HEK293T (cell line): Measurements from ENCODE around the gene LYPD5.
A peak's percentile ranks its signal among the peaks of the same experiment; 100 is the strongest.

Source experiments
- CTCF ChIA-PET: fragments of 350-600 bp; formaldehyde crosslinking; extraction: SDS; loops from one replicate; lab custom pipeline; 2021; ENCODE audit warnings: antibody characterized with exemption, inconsistent platforms; lab: Yijun Ruan, JAX
- POLR2A ChIA-PET: fragments of 350-600 bp; formaldehyde crosslinking; extraction: SDS; loops from one replicate; lab custom pipeline; 2020; ENCODE audit warnings: antibody characterized with exemption, inconsistent platforms; lab: Yijun Ruan, JAX
- DNase-seq: peaks from one replicate; pipeline ENCODE4 v3.0.0; 2012; ENCODE audit warnings: mixed read lengths; ENCODE audit errors: extremely low spot score
- ARNT ChIP-seq: fragments of 450-650 bp; IDR thresholded peaks from 2 replicates; pipeline ENCODE4 v1.6.1; 2017; ENCODE audit warnings: mild to moderate bottlenecking
- BHLHE40 ChIP-seq: fragments of 450-650 bp; IDR thresholded peaks from 2 replicates; pipeline ENCODE4 v1.6.1; 2016; ENCODE audit warnings: mild to moderate bottlenecking, moderate library complexity, borderline replicate concordance
- CTBP1 ChIP-seq: fragments of 450-650 bp; IDR thresholded peaks from 2 replicates; pipeline ENCODE4 v1.6.1; 2016; ENCODE audit warnings: borderline replicate concordance
- ELF4 ChIP-seq: fragments of 450-650 bp; IDR thresholded peaks from 2 replicates; pipeline ENCODE4 v1.6.1; 2017; ENCODE audit warnings: antibody characterized with exemption
- FOXA1 ChIP-seq: fragments of 450-650 bp; IDR thresholded peaks from 2 replicates; pipeline ENCODE4 v1.6.1; 2016; ENCODE audit warnings: mild to moderate bottlenecking
- FOXK2 ChIP-seq: fragments of 450-650 bp; IDR thresholded peaks from 2 replicates; pipeline ENCODE4 v1.6.1; 2016; ENCODE audit warnings: mild to moderate bottlenecking
- FOXM1 ChIP-seq: fragments of 450-650 bp; IDR thresholded peaks from 2 replicates; pipeline ENCODE4 v1.6.1; 2017; ENCODE audit warnings: mild to moderate bottlenecking, borderline replicate concordance
- HDGF ChIP-seq: fragments of 450-650 bp; IDR thresholded peaks from 2 replicates; pipeline ENCODE4 v1.6.1; 2017; ENCODE audit warnings: antibody characterized with exemption, borderline replicate concordance
- L3MBTL2 ChIP-seq: fragments of 450-650 bp; conservative IDR thresholded peaks from 2 replicates; pipeline ENCODE4 v1.6.1; 2016; ENCODE audit warnings: mild to moderate bottlenecking
- LEF1 ChIP-seq: fragments of 450-650 bp; IDR thresholded peaks from 2 replicates; pipeline ENCODE4 v1.6.1; 2017; ENCODE audit warnings: mild to moderate bottlenecking, borderline replicate concordance
- NFRKB ChIP-seq: fragments of 450-650 bp; IDR thresholded peaks from 2 replicates; pipeline ENCODE4 v1.6.1; 2016; ENCODE audit warnings: mild to moderate bottlenecking, moderate library complexity
- PKNOX1 ChIP-seq: fragments of 450-650 bp; IDR thresholded peaks from 2 replicates; pipeline ENCODE4 v1.6.1; 2016
- SP1 ChIP-seq: fragments of 450-650 bp; IDR thresholded peaks from 2 replicates; pipeline ENCODE4 v1.6.1; 2017
- SUZ12 ChIP-seq: fragments of 450-650 bp; IDR thresholded peaks from 2 replicates; pipeline ENCODE4 v1.6.1; 2016; ENCODE audit warnings: mild to moderate bottlenecking
- TARDBP ChIP-seq: fragments of 450-650 bp; IDR thresholded peaks from 2 replicates; pipeline ENCODE4 v1.6.1; 2016
- ZNF384 ChIP-seq: fragments of 450-650 bp; IDR thresholded peaks from 2 replicates; pipeline ENCODE4 v1.6.1; 2016

Gene LYPD5

GRCh38 chr19:43760941-43761340 lies 41.3 kb downstream of the LYPD5 start:
- POLR2A ChIA-PET, result no interaction called here
- TF ChIP-seq FOXM1, result no peak
- TF ChIP-seq TARDBP, result no peak
- no peak for TF ChIP-seq PKNOX1
- no peak for TF ChIP-seq SP1
- no peak for TF ChIP-seq SUZ12
- no peak for TF ChIP-seq L3MBTL2
- no peak for TF ChIP-seq BHLHE40
- no peak for TF ChIP-seq HDGF
- TF ChIP-seq NFRKB, result no peak
- TF ChIP-seq LEF1, result no peak
- no peak for TF ChIP-seq FOXA1
- no peak for TF ChIP-seq ELF4
- TF ChIP-seq ZNF384, result no peak
- TF ChIP-seq FOXK2, result no peak
- TF ChIP-seq CTBP1, result no peak
- no peak for TF ChIP-seq ARNT
- CTCF ChIA-PET, result no interaction called here
- DNase-seq, result no peak

- POLR2A ChIA-PET, result no interaction called here
- no peak for DNase-seq
- CTCF ChIA-PET, result no interaction called here
- TF ChIP-seq ZNF384, result no peak
- no peak for TF ChIP-seq FOXA1
- TF ChIP-seq PKNOX1, result no peak
- TF ChIP-seq LEF1, result no peak
- no peak for TF ChIP-seq FOXM1
- no peak for TF ChIP-seq SUZ12
- TF ChIP-seq TARDBP, result no peak
- no peak for TF ChIP-seq ARNT
- TF ChIP-seq NFRKB, result no peak
Measured at GRCh38 chr19:43759515-43759914, 42.7 kb downstream of the LYPD5 start.

GRCh38 chr19:43755256-43755801 lies 46.9 kb downstream of the LYPD5 start:
- POLR2A ChIA-PET, result interaction anchor here (0.7 to 3.2 kb wide), 11 partner anchors 10 to 251 kb away, joined by 3 to 45 read pairs (median 6); partner anchors contain the start of genes PHLDB3, ZNF221 and ZNF283
- peak; percentile 79 for DNase-seq
- CTCF ChIA-PET, result interaction anchor here (1.0 to 1.5 kb wide), 2 partner anchors 10 to 93 kb away, joined by 4 to 6 read pairs; no protein-coding TSS in a partner anchor
- peak; percentile 98 for TF ChIP-seq L3MBTL2
- TF ChIP-seq SUZ12, result no peak
- TF ChIP-seq NFRKB, result 0 out of 2 replicates have a peak, but pooled peaks have one; percentile 30

DNA sequence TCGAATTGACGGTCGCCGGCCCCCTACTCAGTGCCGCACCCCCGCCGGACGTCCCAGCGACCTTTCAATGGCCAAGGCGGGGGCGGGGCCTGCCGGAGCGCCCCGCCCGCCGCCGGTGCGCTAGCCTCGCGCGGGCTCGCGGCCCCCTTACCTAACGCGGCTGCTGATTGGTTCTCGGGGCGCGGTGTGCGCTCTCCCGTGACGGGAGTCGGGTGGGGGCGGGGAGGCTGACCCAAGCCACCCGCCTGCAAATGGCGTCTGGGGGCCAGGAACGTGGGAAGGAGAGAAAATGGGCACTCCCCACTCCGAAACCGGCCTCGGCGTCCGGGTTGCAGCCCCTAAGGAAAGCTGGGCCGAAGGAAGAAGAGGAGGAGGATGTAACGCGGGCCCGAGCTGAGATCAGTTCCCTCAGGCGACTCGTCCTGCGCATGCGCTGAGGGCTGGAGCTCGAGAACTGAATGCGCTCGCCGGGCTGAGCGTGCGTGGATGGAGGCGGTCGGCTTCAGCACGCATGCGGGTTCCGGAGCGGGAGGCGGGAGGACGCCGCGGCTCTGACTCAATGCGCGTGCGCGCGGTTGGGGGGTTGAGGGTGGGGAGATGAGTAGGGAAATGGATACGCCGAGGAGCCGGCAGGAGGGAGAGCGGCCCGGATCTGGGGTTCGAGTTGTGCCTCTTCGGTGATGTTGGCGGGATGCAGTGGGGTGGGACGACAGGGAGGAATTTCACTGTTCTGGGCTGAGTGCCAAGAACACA lies 47.6 kb downstream of the LYPD5 start, which contains the start of gene SMG9:
Gene SMG9 (minus strand): TSS at position 460 of the 753 bp plus-strand sequence. CDS start 4,221 bp downstream, outside the sequence.
- DNase-seq, result peak; percentile 98
- POLR2A ChIA-PET, result interaction anchor here (0.8 to 3.2 kb wide), 10 partner anchors 9 to 196 kb away, joined by 3 to 45 read pairs (median 6); partner anchors contain the start of genes ZNF221 and ZNF283
- TF ChIP-seq SUZ12 (no peak), FOXM1 (peak; percentile 47; the same call in 1 of the 2 replicates), FOXA1 (no peak), ZNF384 (no peak), LEF1 (no peak), TARDBP (no peak)
- CTCF ChIA-PET, result no interaction called here

- POLR2A ChIA-PET, result interaction anchor here (1.0 to 3.2 kb wide), 7 partner anchors 8 to 197 kb away, joined by 3 to 45 read pairs (median 6); partner anchors contain the start of genes ZNF221 and ZNF283
Measured at GRCh38 chr19:43754253-43754502, 48.1 kb downstream of the LYPD5 start.

DNA sequence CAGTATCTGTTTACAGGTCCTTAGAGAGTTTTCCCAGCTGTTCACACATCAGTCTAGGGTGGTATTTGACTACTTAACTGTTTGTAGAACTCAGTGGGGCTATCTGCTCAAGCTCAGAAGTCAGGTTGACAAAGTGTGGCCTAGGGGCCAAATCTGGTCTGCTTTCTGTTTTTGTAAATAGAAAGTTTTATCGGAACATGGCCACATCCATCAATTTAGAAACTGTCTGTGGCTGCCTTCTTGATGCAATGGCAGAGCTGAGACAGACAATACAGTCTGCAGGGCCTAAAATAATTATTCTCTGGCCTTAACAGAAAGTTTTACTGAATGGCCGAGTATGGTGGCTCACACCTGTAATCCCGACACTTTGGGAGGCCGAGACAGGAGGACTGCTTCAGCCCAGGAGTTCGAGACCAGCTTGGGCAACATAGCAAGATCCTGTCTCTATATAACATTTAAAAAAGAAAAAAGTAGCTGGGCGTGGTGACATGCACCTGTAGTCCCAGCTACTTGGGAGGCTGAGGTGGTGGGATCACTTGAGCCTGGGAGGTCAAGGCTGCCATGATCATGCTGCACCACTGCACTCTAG lies 49.9 kb downstream of the LYPD5 start:
- CTCF ChIA-PET, result no interaction called here
- POLR2A ChIA-PET, result no interaction called here
- no peak for DNase-seq
- no peak for TF ChIP-seq BHLHE40
- TF ChIP-seq SUZ12, result no peak
- no peak for TF ChIP-seq ELF4
- no peak for TF ChIP-seq CTBP1
- TF ChIP-seq FOXM1, result no peak
- no peak for TF ChIP-seq LEF1
- TF ChIP-seq FOXK2, result no peak
- no peak for TF ChIP-seq ARNT
- no peak for TF ChIP-seq SP1
- TF ChIP-seq L3MBTL2, result no peak
- no peak for TF ChIP-seq PKNOX1
- no peak for TF ChIP-seq ZNF384
- no peak for TF ChIP-seq NFRKB

More at GRCh38 chr19:43754253-43754502, 48.1 kb downstream of the LYPD5 start:
- TF ChIP-seq FOXK2 (no peak), ARNT (no peak), LEF1 (no peak), NFRKB (no peak), ZNF384 (no peak), SUZ12 (no peak), HDGF (no peak), FOXA1 (no peak), BHLHE40 (no peak)
- no peak for DNase-seq
- CTCF ChIA-PET, result no interaction called here
